Heart right ventricle (tissue), 16 donors: Measurements from ENCODE around the gene C6. TPM values are rescaled to one million over a fixed set of nuclear protein-coding genes. Genes with fewer than 3 reads are reported as not detected.
"Not testable (repeated sequence)": the region's sequence is repeated elsewhere in the genome, so short reads cannot be mapped to it uniquely, and the experiment has no call there.

Experiments
- ATAC-seq, 8 donors: fragments of 200-7000 bp; cut with Tn5 transposase; one replicate each; pipeline ENCODE4 v1.9.1; 2020; ENCODE audit warnings: mild to moderate bottlenecking in 8 of 8, moderate library complexity in 8 of 8, moderate number of reproducible peaks in 1 of 8
- DNase-seq, 2 donors: peaks; one replicate each; pipeline ENCODE4 v3.0.0-alpha.2; 2020
- H3K27ac ChIP-seq, 10 donors: fragments of 200-600 bp; sonication (generic) in 2 of 10; one replicate each; pipeline versions ENCODE4 v1.5.0 to v1.8.0; 2020 to 2022; ENCODE audit warnings: mild to moderate bottlenecking in 3 of 10
- H3K27me3 ChIP-seq, 7 donors: fragments of 200-600 bp; one replicate each; pipeline ENCODE4 v1.8.0; 2021 to 2022; ENCODE audit warnings: mild to moderate bottlenecking in 2 of 7
- H3K36me3 ChIP-seq, 9 donors: fragments of 200-600 bp; sonication (generic) in 1 of 9; one replicate each; pipeline versions ENCODE4 v1.5.0 to v1.8.0; 2020 to 2022; ENCODE audit warnings: mild to moderate bottlenecking in 2 of 9
- H3K4me1 ChIP-seq, 9 donors: fragments of 200-600 bp; sonication (generic) in 1 of 9; one replicate each; pipeline versions ENCODE4 v1.5.0 to v1.8.0; 2020 to 2022; ENCODE audit warnings: mild to moderate bottlenecking in 4 of 9
- H3K4me3 ChIP-seq, 10 donors: fragments of 200-600 bp; sonication (generic) in 2 of 10; one replicate each; pipeline versions ENCODE4 v1.5.0 to v1.8.0; 2020 to 2022; ENCODE audit warnings: mild to moderate bottlenecking in 7 of 10, moderate library complexity in 2 of 10
- H3K9me3 ChIP-seq, 11 donors: fragments of 200-600 bp in 10 of 11; sonication (generic) in 2 of 11; one replicate each; pipeline versions ENCODE4 v1.5.0 to v1.8.0; 2013 to 2022; ENCODE audit warnings: mild to moderate bottlenecking in 2 of 11, control low read depth in 1 of 11, moderate library complexity in 1 of 11
- WGBS, 2 donors: extraction: QIAGEN DNeasy Blood & Tissue Kit; methylation state at CpG; one replicate each; pipeline ENCODE4 v1.1.7; 2013; ENCODE audit warnings: inconsistent platforms in 1 of 2; 5-methylcytosine and 5-hydroxymethylcytosine counted together
- intact Hi-C, 10 donors: fragments of 100-400 bp; cut with DNase I; formaldehyde crosslinking; loops; one replicate each; pipeline versions ENCODE4 v1.11.1 to v1.14.2; 2022
- polyA plus RNA-seq, 2 donors: library from polyadenylated mRNA; stranded (reverse); fragments of 200-250 nt; gene quantifications; one replicate each; pipeline ENCODE4 v1.2.3, GENCODE V29; 2013
- total RNA-seq, 10 donors: library from RNA; stranded (reverse); fragmentation: NEBNext Ultra II Directional in 3 of 10; extraction: Animal tissue kit (Norgen Biotek cat#: 25700) in 3 of 10; gene quantifications; one replicate each; pipeline versions ENCODE4 v1.2.1 to v1.2.4, GENCODE V29; 2021 to 2023
- TF ChIP-seq, protein P1 (sequence below), 9 donors: fragments of 200-600 bp; sonication (generic) in 2 of 9; IDR thresholded peaks; one replicate each; pipeline versions ENCODE4 v1.5.0 to v1.8.0; 2021 to 2022; ENCODE audit warnings: antibody characterized with exemption in 9 of 9, mild to moderate bottlenecking in 5 of 9, moderate library complexity in 1 of 9
- donor health status: Arrhythmogenic right ventricular cardiomyopathy.
- donor health status: ischemic (EF 13 %, LVEDD 7.1; RV severe dilation, severe dysfunction).
- donor health status: healthy with polysubstance abuse.
- donor health status: DM: no; HTN: yes; CAD: no.
- donor health status: DM: no; HTN: no; CAD: no.
- donor health status: ischemic (EF 25% LVEDD 6.9; RV normal size, moderate dysfunction).
- donor health status: ischemic (EF 25% LVEDD 5.7; RV mildly dilated, moderate dysfunction).
- donor health status: healthy.
- donor health status: DM: yes; HTN: yes; CAD: no.
- donor health status: Ischemic cardiomyopathy.
- donor health status: ischemic (EF 35%, LVEDD 5.7; RV mildly dilated, moderate dysfunction).
- donor health status: nonischemic (EF 11% LVEDD 7.7; RV severe dilation, severe dysfunction).
- donor health status: DM: yes; HTN: yes; CAD: no.
- donor health status: PGD.
- donor health status: ischemic (EF 29% LVEDD 5.4; RV normal size, mild dysfunction).
- donor health status: nonischemic (EF 23%, LVEDD 6.1; RV moderate dilation, normal function).

The C6 gene
- total and polyA plus RNA-seq, 12 donors, result 6.1 to 184 (median 51.9) TPM

- Histone ChIP-seq H3K9me3 (peaks cover 0 to 3% (median 0%) of the 10 kb centered on the region in 11 donors), H3K27ac (peak overlapping the region; percentile 35 to 84 (median 70)), H3K4me3 (no peak overlapping the region), H3K27me3 (no peaks in the 10 kb centered on the region), H3K36me3 (no peaks in the 10 kb centered on the region), H3K4me1 (peaks cover 4 to 32% (median 18%) of the 10 kb centered on the region in 9 donors)
- WGBS, 2 donors, result 73 to 75% methylated on average over 3 of the region's 3 CpGs
- DNase-seq (no peak), ATAC-seq (peak in 1 of 8 donors; percentile 10)
- TF ChIP-seq, protein P1, sequence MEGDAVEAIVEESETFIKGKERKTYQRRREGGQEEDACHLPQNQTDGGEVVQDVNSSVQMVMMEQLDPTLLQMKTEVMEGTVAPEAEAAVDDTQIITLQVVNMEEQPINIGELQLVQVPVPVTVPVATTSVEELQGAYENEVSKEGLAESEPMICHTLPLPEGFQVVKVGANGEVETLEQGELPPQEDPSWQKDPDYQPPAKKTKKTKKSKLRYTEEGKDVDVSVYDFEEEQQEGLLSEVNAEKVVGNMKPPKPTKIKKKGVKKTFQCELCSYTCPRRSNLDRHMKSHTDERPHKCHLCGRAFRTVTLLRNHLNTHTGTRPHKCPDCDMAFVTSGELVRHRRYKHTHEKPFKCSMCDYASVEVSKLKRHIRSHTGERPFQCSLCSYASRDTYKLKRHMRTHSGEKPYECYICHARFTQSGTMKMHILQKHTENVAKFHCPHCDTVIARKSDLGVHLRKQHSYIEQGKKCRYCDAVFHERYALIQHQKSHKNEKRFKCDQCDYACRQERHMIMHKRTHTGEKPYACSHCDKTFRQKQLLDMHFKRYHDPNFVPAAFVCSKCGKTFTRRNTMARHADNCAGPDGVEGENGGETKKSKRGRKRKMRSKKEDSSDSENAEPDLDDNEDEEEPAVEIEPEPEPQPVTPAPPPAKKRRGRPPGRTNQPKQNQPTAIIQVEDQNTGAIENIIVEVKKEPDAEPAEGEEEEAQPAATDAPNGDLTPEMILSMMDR (IDR thresholded peaks at IDR 0.05), result no peak
- intact Hi-C loops, result loop anchor here in 5 of 10 donors (5.0 to 10.0 kb wide), 7 partner anchors 70 to 310 kb away; partner anchors contain the start of gene C7 (in 1 of the 5)
Observed at GRCh38 chr5:41194339-41194738, 19.0 kb downstream of the C6 start.

DNA sequence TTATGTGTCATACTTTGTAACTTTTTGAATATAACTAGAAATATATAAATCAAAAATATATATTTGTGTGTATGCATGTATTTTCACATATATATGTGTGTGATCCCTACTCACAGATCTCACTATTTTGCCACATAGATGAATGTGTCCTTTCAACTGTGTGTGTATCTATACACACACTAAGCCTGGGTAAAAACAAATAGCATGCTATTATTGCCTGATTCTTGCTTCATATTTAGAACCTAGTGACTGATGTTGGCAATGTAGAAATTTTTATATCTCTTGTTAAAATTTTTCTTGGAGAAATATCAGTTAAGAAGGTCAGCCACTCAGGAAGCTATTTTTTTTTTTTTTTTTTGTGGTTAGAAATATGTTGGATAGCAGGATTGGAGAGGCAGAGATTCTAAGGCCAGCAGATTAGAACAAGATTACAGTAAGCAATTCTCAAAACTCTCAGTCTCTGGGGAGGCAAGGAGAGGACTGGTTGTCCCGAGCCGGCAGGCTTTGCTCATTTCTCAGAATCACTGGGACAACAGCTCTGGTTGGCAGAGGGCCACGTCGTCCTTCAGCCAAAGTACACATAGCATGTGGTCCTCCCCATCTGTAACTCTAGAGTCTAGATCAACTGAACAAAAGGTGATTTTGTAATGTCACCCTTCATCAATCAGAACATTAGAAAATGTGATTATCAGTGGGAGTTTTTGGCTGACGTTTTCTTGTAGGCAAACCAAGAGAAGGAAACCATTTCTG is 19.7 kb downstream of the C6 start:
- Histone ChIP-seq H3K9me3 (peaks cover 0 to 3% (median 0%) of the 10 kb centered on the region in 11 donors), H3K27me3 (no peaks in the 10 kb centered on the region), H3K4me3 (no peak overlapping the region), H3K27ac (peak overlapping the region; percentile 50 to 84 (median 72)), H3K36me3 (no peaks in the 10 kb centered on the region), H3K4me1 (peaks cover 4 to 27% (median 18%) of the 10 kb centered on the region in 9 donors)
- TF ChIP-seq, protein P1 (IDR thresholded peaks at IDR 0.05), result no peak
- peak; percentile 97 for DNase-seq
- 6 to 7% methylated on average over 5 of the region's 5 CpGs for WGBS, 2 donors
- intact Hi-C loops, result loop anchor here in 5 of 10 donors (1.0 to 10.0 kb wide), 9 partner anchors 71 to 311 kb away; partner anchors contain the start of gene C7 (in 1 of the 5)
- peak; percentile 95 to 98 (median 97) for ATAC-seq

GRCh38 chr5:41191249-41191648 is 22.1 kb downstream of the C6 start:
- H3K27me3 ChIP-seq, result no peaks in the 10 kb centered on the region
- no peaks in the 10 kb centered on the region for H3K36me3 ChIP-seq
- no peak for DNase-seq
- peaks cover 4 to 27% (median 18%) of the 10 kb centered on the region in 9 donors for H3K4me1 ChIP-seq
- TF ChIP-seq, protein P1 (IDR thresholded peaks at IDR 0.05), result no peak
- no peak overlapping the region for H3K4me3 ChIP-seq
- no peak overlapping the region for H3K27ac ChIP-seq
- intact Hi-C loops, result loop anchor here in 5 of 10 donors (5.0 to 10.0 kb wide), 7 partner anchors 74 to 314 kb away; partner anchors contain the start of gene C7 (in 1 of the 5)
- no peak for ATAC-seq
- 91 to 94% methylated on average over 4 of the region's 4 CpGs for WGBS, 2 donors
- peaks cover 0 to 3% (median 0%) of the 10 kb centered on the region in 11 donors for H3K9me3 ChIP-seq

- no peaks in the 10 kb centered on the region for H3K9me3 ChIP-seq
- H3K27me3 ChIP-seq, result no peaks in the 10 kb centered on the region
- WGBS, 2 donors, result 70 to 83% methylated on average over 1 of the region's 1 CpG
- intact Hi-C loops, result loop anchor here in 1 of 10 donors (5.0 kb wide), 1 partner anchor 279 kb away; the partner anchor contains the start of gene C7
- peak overlapping the region in 5 of 10 donors; percentile 1 to 31 (median 9) for H3K4me3 ChIP-seq
- H3K36me3 ChIP-seq, result no peaks in the 10 kb centered on the region
- TF ChIP-seq, protein P1 (IDR thresholded peaks at IDR 0.05), result no peak
- H3K27ac ChIP-seq, result peak overlapping the region in 7 of 10 donors; percentile 1 to 62 (median 36)
- H3K4me1 ChIP-seq, result peaks cover 0 to 26% (median 18%) of the 10 kb centered on the region in 9 donors
- ATAC-seq, result peak in 6 of 8 donors; percentile 20 to 56 (median 35)
- no peak for DNase-seq
Observed at GRCh38 chr5:41186143-41186542, 27.2 kb downstream of the C6 start.

DNA sequence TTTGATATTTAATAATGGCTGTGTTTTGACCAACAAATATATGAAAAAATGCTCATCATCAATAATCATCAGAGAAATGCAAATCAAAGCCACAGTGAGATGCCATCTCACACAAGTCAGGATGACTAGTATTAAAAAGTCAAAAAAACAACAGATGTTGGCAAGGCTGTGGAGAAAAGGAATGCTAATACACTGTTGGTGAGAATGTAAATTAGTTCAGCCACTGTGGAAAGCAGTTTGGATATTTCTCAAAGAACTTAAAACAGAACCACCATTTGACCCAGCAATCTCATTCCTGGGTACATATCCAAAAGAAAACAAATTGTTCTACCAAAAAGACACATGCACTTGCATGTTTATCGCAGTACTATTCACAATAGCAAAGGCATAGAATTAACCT is 30.0 kb downstream of the C6 start:
- H3K27me3 ChIP-seq, H3K36me3 ChIP-seq, intact Hi-C loops, ATAC-seq, H3K4me3 ChIP-seq, DNase-seq, H3K9me3 ChIP-seq: not testable (repeated sequence)
- peaks cover 0 to 27% (median 18%) of the 10 kb centered on the region in 9 donors for H3K4me1 ChIP-seq
- 87 to 89% methylated on average over 1 of the region's 1 CpG for WGBS, 2 donors
- peak overlapping the region in 1 of 10 donors; percentile 23 for H3K27ac ChIP-seq
